Gastrocnemius medialis (tissue), 4 donors: ENCODE results near the gene COMP.

Experiments
- POLR2A ChIP-seq, 2 donors: fragments of 450-650 bp; IDR thresholded peaks; one replicate each; pipeline ENCODE4 v1.6.1; 2017; ENCODE audit warnings: antibody characterized with exemption in 2 of 2, mild to moderate bottlenecking in 2 of 2, moderate library complexity in 2 of 2
- TF ChIP-seq, protein P1 (sequence below), 5 experiments: fragments of 450-650 bp in 3 of 5; fragments of 200-600 bp in 2 of 5; sonication (generic) in 2 of 5; IDR thresholded peaks in 4 of 5; conservative IDR thresholded peaks in 1 of 5; 1 replicate in 4 of 5; 2 replicates in 1 of 5; pipeline ENCODE4 v1.5.1; 2016 to 2019; ENCODE audit warnings: antibody characterized with exemption in 5 of 5, mild to moderate bottlenecking in 3 of 5, moderate library complexity in 3 of 5

DNA sequence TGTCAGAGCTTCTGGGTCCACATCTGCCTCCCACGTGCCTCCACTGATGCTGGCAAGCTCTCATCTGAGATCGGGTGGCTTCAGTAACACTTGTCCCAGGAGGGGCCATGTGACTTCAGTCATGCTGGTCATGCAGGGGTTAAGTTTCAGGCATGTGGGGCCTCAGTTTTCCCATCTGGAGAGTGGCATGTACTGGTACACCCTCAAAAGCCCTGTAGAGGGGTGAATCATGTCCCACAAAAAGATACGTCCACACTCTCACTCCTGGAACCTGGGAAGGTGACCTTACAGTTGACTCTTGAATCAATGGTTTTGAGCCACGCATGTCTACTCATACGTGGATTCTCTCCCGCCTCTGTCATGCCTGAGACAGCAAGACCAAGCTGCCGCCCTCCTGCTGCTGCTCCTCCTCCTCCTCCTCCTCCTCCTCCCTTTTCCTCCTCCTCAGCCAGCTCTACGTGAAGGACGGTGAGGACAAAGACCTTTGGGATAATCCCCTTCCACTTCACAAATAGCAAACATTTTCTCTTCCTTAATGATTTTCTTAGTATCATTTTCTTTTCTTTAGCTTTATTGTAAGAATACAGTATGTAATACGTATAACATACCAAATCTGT lies 53.7 kb downstream of the COMP start:
- TF ChIP-seq POLR2A (IDR thresholded peaks at IDR 0.05) = no peak
- TF ChIP-seq, protein P1, sequence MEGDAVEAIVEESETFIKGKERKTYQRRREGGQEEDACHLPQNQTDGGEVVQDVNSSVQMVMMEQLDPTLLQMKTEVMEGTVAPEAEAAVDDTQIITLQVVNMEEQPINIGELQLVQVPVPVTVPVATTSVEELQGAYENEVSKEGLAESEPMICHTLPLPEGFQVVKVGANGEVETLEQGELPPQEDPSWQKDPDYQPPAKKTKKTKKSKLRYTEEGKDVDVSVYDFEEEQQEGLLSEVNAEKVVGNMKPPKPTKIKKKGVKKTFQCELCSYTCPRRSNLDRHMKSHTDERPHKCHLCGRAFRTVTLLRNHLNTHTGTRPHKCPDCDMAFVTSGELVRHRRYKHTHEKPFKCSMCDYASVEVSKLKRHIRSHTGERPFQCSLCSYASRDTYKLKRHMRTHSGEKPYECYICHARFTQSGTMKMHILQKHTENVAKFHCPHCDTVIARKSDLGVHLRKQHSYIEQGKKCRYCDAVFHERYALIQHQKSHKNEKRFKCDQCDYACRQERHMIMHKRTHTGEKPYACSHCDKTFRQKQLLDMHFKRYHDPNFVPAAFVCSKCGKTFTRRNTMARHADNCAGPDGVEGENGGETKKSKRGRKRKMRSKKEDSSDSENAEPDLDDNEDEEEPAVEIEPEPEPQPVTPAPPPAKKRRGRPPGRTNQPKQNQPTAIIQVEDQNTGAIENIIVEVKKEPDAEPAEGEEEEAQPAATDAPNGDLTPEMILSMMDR (IDR thresholded peaks at IDR 0.05 in 4 of 5, conservative IDR thresholded peaks at IDR 0.05 in 1 of 5) = no peak
